ENCODE results near the gene SEMA6B. TPM values are rescaled to one million over a fixed set of nuclear protein-coding genes. Genes with fewer than 3 reads are reported as not detected.

SEMA6B gene
- total and polyA plus RNA-seq, 2 donors (not counting 3 experiments of a cell fraction or from before 2014, with no cell fraction given): 97.8 to 176 TPM

DNA sequence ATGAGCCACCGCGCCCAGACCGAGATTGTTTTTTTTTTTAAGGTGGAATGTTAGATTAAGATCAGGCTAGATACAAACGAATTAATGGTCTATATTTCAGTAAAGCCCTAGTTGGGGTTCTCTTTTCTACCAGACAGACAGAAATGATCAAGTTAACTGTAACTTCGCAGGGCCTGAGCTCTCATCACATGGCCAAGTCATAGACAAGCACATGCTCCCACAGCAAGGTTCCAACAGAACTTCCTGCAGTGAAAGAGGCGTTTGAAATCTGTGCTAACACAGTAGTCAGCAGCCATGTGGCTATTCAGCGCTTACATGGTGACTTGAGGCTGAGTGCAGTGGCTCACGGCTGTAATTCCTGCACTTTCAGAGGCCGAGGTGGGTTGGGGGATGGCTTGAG lies 34.7 kb upstream of the SEMA6B start:
- DNase-seq (ENCODE audit: low read depth, low spot score) (no peak), FAIRE-seq (no peak)
- BruUV-seq (replicated peaks): no TSS peak
- Histone ChIP-seq H3K4me1 (ENCODE audit: control insufficient read depth, extremely low read depth, insufficient read depth, low read length) (no peaks in the 10 kb centered on the region), H3K27me3 (ENCODE audit: control insufficient read depth in 2 of 2, insufficient read depth in 2 of 2, low read length in 2 of 2) (peaks cover 3 to 4% of the 10 kb centered on the region in 2 experiments), H3K4me3 (replicated peaks in 1 of 3; ENCODE audit: insufficient read depth in 1 of 3, low read depth in 1 of 3, low read length in 3 of 3) (no peak overlapping the region), H3K79me2 (ENCODE audit: control insufficient read depth, insufficient read depth, low read length) (no peaks in the 10 kb centered on the region), H3K27ac (ENCODE audit: insufficient read depth, low read depth, low read length) (no peak overlapping the region), H3K36me3 (ENCODE audit: control insufficient read depth in 2 of 2, extremely low read depth in 1 of 2, insufficient read depth in 2 of 2, low read length in 2 of 2) (no peaks in the 10 kb centered on the region), H3K9ac (replicated peaks; ENCODE audit: extremely low read depth, insufficient read depth, low read length) (no peak overlapping the region), H2AFZ (ENCODE audit: low read depth, low read length) (no peak overlapping the region), H4K20me1 (replicated peaks; ENCODE audit: control insufficient read depth, extremely low read depth, insufficient read depth, low read length) (no peaks in the 10 kb centered on the region), H3K9me3 (replicated peaks; ENCODE audit: control insufficient read depth, insufficient read depth, low read length) (no peaks in the 10 kb centered on the region), H3K9me1 (replicated peaks; ENCODE audit: control insufficient read depth, extremely low read depth, insufficient read depth, low read length) (no peaks in the 10 kb centered on the region), H3K4me2 (ENCODE audit: insufficient read depth, low read length) (no peak overlapping the region)
- no peak for TF ChIP-seq POLR2AphosphoS5 (IDR thresholded peaks at IDR 0.05; ENCODE audit: insufficient read depth, low read depth, low read length)
- TF ChIP-seq MYC (IDR thresholded peaks at IDR 0.05; ENCODE audit: low read depth, low read length): no peak
- TF ChIP-seq, protein P1, sequence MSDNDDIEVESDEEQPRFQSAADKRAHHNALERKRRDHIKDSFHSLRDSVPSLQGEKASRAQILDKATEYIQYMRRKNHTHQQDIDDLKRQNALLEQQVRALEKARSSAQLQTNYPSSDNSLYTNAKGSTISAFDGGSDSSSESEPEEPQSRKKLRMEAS (IDR thresholded peaks at IDR 0.05; ENCODE audit: insufficient read depth, insufficient read length): peak; percentile 11
- TF ChIP-seq, protein P2, sequence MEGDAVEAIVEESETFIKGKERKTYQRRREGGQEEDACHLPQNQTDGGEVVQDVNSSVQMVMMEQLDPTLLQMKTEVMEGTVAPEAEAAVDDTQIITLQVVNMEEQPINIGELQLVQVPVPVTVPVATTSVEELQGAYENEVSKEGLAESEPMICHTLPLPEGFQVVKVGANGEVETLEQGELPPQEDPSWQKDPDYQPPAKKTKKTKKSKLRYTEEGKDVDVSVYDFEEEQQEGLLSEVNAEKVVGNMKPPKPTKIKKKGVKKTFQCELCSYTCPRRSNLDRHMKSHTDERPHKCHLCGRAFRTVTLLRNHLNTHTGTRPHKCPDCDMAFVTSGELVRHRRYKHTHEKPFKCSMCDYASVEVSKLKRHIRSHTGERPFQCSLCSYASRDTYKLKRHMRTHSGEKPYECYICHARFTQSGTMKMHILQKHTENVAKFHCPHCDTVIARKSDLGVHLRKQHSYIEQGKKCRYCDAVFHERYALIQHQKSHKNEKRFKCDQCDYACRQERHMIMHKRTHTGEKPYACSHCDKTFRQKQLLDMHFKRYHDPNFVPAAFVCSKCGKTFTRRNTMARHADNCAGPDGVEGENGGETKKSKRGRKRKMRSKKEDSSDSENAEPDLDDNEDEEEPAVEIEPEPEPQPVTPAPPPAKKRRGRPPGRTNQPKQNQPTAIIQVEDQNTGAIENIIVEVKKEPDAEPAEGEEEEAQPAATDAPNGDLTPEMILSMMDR (IDR thresholded peaks at IDR 0.05; ENCODE audit: extremely low read depth in 1 of 2, insufficient read depth in 1 of 2, low read depth in 1 of 2, low read length in 2 of 2): no peak
- no peak for TF ChIP-seq FOS (IDR thresholded peaks at IDR 0.05; ENCODE audit: borderline replicate concordance, insufficient read depth, low read length)
- TF ChIP-seq POLR2A (IDR thresholded peaks at IDR 0.05; ENCODE audit: low read depth, low read length): no peak
- no peak for TF ChIP-seq JUN (IDR thresholded peaks at IDR 0.05; ENCODE audit: borderline replicate concordance, insufficient read depth, insufficient read length, low read depth)
- no peak for TF ChIP-seq GATA2 (IDR thresholded peaks at IDR 0.05; ENCODE audit: insufficient read depth, insufficient read length, low read depth, low read length)
- no peak for TF ChIP-seq EZH2 (IDR thresholded peaks at IDR 0.05; ENCODE audit: borderline replicate concordance, low read depth, low read length, severe bottlenecking)
- POLR2A ChIA-PET: no interaction called here
- dilution Hi-C loops (cut with MboI; ENCODE audit: extremely low pct_ligation_motif_present, low sequenced_read_pairs) (no loop called here), intact Hi-C loops (cut with micrococcal nuclease) (no loop called here)
- CTCF ChIA-PET: interaction anchor here (1.2 to 6.6 kb wide), 7 partner anchors 11 to 42 kb away, joined by 3 to 57 read pairs (median 4); no protein-coding TSS in a partner anchor

Data from endothelial cell of umbilical vein (primary cell).